Measurements from ENCODE around the gene SASH1. TPM values are rescaled to one million over a fixed set of nuclear protein-coding genes. Genes with fewer than 3 reads are reported as not detected.
"Not testable (repeated sequence)": the region's sequence is repeated elsewhere in the genome, so short reads cannot be mapped to it uniquely, and the experiment has no call there.

SASH1 gene
- total and polyA plus RNA-seq, 2 experiments from 2014 or later: 69.1 to 99.0 TPM

DNA sequence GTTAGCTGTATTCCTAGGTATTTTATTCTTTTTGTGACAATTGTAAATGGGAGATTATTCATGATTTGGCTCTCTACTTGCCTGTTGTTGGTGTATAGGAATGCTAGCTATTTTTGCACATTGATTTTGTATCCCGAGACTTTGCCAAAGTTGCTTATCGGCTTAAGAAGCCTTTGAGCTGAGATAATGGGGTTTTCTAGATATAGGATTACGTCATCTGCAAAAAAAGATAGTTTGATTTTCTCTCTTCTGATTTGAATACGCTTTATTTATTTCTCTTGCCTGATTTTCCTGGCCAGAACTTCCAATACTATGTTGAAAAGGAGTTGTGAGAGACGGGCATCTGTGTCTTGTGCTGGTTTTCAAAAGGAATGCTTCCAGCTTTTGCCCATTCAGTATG lies 241.0 kb downstream of the SASH1 start:
- Histone ChIP-seq H3K9me2 (ENCODE audit: insufficient read depth) (no peaks in the 10 kb centered on the region), H3F3A (ENCODE audit: insufficient read depth) (no peaks in the 10 kb centered on the region), H3K36me3 (ENCODE audit: low read depth) (no peaks in the 10 kb centered on the region), H3K27me3 (replicated peaks; ENCODE audit: insufficient read depth) (no peaks in the 10 kb centered on the region), H3K4me3 (no peak overlapping the region), H3K27ac (no peak overlapping the region), H3K79me2 (ENCODE audit: insufficient read depth) (no peaks in the 10 kb centered on the region), H4K20me1 (ENCODE audit: insufficient read depth) (no peaks in the 10 kb centered on the region), H3K9me3 (ENCODE audit: low read depth) (no peaks in the 10 kb centered on the region), H2AFZ (no peak overlapping the region), H3K9ac (no peak overlapping the region), H3K4me2 (ENCODE audit: unreplicated experiment) (no peak overlapping the region), H3K4me1 (ENCODE audit: insufficient read depth) (no peaks in the 10 kb centered on the region)
- in situ Hi-C loops (cut with MboI): loop anchor here (25.0 kb wide), 1 partner anchor 854 kb away; no protein-coding TSS in a partner anchor
- DNase-seq: no peak
- TF ChIP-seq EZH2phosphoT487 (IDR thresholded peaks at IDR 0.05; ENCODE audit: insufficient read depth, low read depth): no peak
- TF ChIP-seq EZH2 (IDR thresholded peaks at IDR 0.05; ENCODE audit: insufficient read depth, poor library complexity, severe bottlenecking): no peak
- 84 to 85% methylated on average over 5 of the region's 5 CpGs for whole genome bisulfite sequencing, 2 experiments (ENCODE audit: low coverage in 1 of 2, low lambda C conversion rate in 2 of 2, missing lambda C conversion rate in 2 of 2)

DNA sequence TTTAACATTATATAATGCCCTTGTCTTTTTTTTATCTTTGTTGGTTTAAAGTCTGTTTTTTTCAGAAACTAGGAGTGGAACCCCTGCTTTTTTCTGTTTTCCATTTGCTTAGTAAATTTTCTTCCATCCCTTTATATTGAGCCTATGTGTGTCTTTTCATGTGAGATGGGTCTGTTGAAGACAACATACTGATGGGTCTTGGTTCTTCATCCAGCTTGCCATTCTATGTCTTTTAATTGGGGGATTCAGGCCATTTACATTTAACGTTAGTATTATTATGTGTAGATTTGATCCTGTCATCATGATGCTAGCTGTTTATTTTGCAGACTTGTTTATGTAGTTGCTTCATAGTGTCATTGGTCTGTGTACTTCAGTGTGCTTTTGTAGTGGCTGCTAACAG lies 243.0 kb downstream of the SASH1 start:
- not testable (repeated sequence) for H3K4me1 ChIP-seq (ENCODE audit: insufficient read depth); H4K20me1 ChIP-seq (ENCODE audit: insufficient read depth); H3K9me2 ChIP-seq (ENCODE audit: insufficient read depth); H3K9me3 ChIP-seq (ENCODE audit: low read depth); H3F3A ChIP-seq (ENCODE audit: insufficient read depth); H2AFZ ChIP-seq; H3K4me3 ChIP-seq; H3K27me3 ChIP-seq (replicated peaks; ENCODE audit: insufficient read depth); H3K4me2 ChIP-seq (ENCODE audit: unreplicated experiment); H3K79me2 ChIP-seq (ENCODE audit: insufficient read depth); H3K27ac ChIP-seq; H3K9ac ChIP-seq; DNase-seq; H3K36me3 ChIP-seq (ENCODE audit: low read depth)
- 92 to 100% methylated on average over 1 of the region's 1 CpG for WGBS, 2 experiments (ENCODE audit: low coverage in 1 of 2, low lambda C conversion rate in 2 of 2, missing lambda C conversion rate in 2 of 2)
- in situ Hi-C loops (cut with MboI): loop anchor here (25.0 kb wide), 1 partner anchor 852 kb away; no protein-coding TSS in a partner anchor

DNA sequence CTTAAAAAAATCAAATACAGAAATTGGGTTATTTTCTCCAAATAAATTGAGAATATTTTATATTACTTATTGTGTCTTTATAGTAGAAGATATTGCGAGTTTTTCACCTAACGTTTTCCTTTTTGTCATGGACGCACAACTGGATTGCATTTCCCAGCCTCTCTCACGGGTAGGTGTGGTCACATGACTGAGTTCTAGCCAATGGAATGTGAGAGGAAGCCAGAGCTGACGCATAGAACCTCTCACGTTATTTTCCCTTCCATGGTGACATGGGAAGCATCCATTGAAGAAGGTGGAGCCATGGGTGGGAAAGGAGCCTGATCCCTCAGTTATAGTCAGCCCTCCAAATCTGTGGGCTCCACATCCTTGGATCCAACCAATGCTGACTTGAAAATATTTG lies 248.2 kb downstream of the SASH1 start:
- DNase-seq: no peak
- H4K20me1 ChIP-seq (ENCODE audit: insufficient read depth): no peaks in the 10 kb centered on the region
- peaks cover 4% of the 10 kb centered on the region; the same call in 1 of the 2 replicates for H3F3A ChIP-seq (ENCODE audit: insufficient read depth)
- H3K27me3 ChIP-seq (replicated peaks; ENCODE audit: insufficient read depth): no peaks in the 10 kb centered on the region
- H3K4me1 ChIP-seq (ENCODE audit: insufficient read depth): peaks cover 16% of the 10 kb centered on the region
- in situ Hi-C loops (cut with MboI): loop anchor here (25.0 kb wide), 1 partner anchor 846 kb away; no protein-coding TSS in a partner anchor
- no peaks in the 10 kb centered on the region for H3K9me2 ChIP-seq (ENCODE audit: insufficient read depth)
- 80 to 83% methylated on average over 6 of the region's 6 CpGs for WGBS, 2 experiments (ENCODE audit: low coverage in 1 of 2, low lambda C conversion rate in 2 of 2, missing lambda C conversion rate in 2 of 2)
- H3K36me3 ChIP-seq (ENCODE audit: low read depth): no peaks in the 10 kb centered on the region
- H3K9ac ChIP-seq: no peak overlapping the region
- no peak overlapping the region for H3K27ac ChIP-seq
- TF ChIP-seq EZH2phosphoT487 (IDR thresholded peaks at IDR 0.05; ENCODE audit: insufficient read depth, low read depth): no peak
- no peak for TF ChIP-seq EZH2 (IDR thresholded peaks at IDR 0.05; ENCODE audit: insufficient read depth, poor library complexity, severe bottlenecking)
- no peaks in the 10 kb centered on the region for H3K9me3 ChIP-seq (ENCODE audit: low read depth)
- no peaks in the 10 kb centered on the region for H3K79me2 ChIP-seq (ENCODE audit: insufficient read depth)
- H3K4me3 ChIP-seq: no peak overlapping the region
- no peak overlapping the region for H2AFZ ChIP-seq
- no peak overlapping the region for H3K4me2 ChIP-seq (ENCODE audit: unreplicated experiment)

DNA sequence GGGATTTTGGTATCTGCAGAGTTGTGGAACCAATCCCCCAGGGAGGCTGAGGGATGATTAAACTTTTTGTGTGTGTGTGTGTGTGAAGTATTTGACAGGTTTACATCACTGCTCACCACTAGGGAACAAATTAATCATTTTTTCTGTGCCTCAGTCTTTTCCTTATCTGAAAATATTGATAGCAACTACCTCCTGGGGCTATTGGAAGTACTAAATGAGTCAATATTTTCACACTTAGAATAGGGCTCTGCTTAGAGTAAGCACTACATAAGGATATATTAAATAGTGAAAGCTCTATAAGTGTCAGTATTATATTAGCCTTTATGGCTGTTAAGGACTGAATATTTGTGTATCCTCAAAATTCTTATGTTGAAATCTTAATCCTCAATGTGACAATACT lies 249.0 kb downstream of the SASH1 start:
- H3K36me3 ChIP-seq (ENCODE audit: low read depth): no peaks in the 10 kb centered on the region
- H4K20me1 ChIP-seq (ENCODE audit: insufficient read depth): no peaks in the 10 kb centered on the region
- in situ Hi-C loops (cut with MboI): loop anchor here (25.0 kb wide), 1 partner anchor 846 kb away; no protein-coding TSS in a partner anchor
- no peak overlapping the region for H3K9ac ChIP-seq
- H2AFZ ChIP-seq: no peak overlapping the region
- H3K79me2 ChIP-seq (ENCODE audit: insufficient read depth): no peaks in the 10 kb centered on the region
- H3K4me1 ChIP-seq (ENCODE audit: insufficient read depth): peaks cover 16% of the 10 kb centered on the region
- DNase-seq: peak; percentile 26
- TF ChIP-seq EZH2 (IDR thresholded peaks at IDR 0.05; ENCODE audit: insufficient read depth, poor library complexity, severe bottlenecking): no peak
- TF ChIP-seq EZH2phosphoT487 (IDR thresholded peaks at IDR 0.05; ENCODE audit: insufficient read depth, low read depth): no peak
- no peak overlapping the region for H3K4me2 ChIP-seq (ENCODE audit: unreplicated experiment)
- H3F3A ChIP-seq (ENCODE audit: insufficient read depth): peaks cover 4% of the 10 kb centered on the region; the same call in 1 of the 2 replicates
- no peak overlapping the region for H3K27ac ChIP-seq
- H3K9me2 ChIP-seq (ENCODE audit: insufficient read depth): no peaks in the 10 kb centered on the region
- H3K9me3 ChIP-seq (ENCODE audit: low read depth): no peaks in the 10 kb centered on the region
- H3K4me3 ChIP-seq: no peak overlapping the region
- no peaks in the 10 kb centered on the region for H3K27me3 ChIP-seq (replicated peaks; ENCODE audit: insufficient read depth)

Measured in GM23248 (cell line).